ENCODE data around the gene INPP5J. TPM values are rescaled to one million over a fixed set of nuclear protein-coding genes. Genes with fewer than 3 reads are reported as not detected.

INPP5J gene
- total and polyA plus RNA-seq, 9 of the 15 experiments (the other 6 are each of a cell fraction or from before 2014, with no cell fraction given): 0.10 to 6.3 (median 4.8) TPM

DNA sequence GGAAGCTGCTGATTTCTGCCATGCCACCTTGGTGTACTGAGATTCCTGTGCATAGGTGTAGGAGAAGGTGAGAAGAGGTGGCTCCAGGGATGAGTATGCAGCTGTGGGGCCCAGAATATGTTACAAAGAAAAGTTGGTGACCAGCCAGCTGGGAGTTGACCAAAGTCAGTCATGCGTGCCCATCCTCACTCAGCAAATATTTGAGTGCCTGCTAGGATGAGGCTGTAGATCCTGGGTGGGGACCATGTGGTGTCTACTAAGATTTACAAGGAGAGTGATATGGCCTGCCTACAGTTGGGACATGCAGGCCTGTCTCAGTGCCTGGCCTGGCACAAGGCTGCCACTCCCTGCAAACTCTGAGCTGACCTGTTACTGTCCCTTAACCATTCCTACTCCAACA lies 56.6 kb downstream of the INPP5J start:
- Histone ChIP-seq H3K27ac (ENCODE audit: extremely low read depth, low read depth, low read length) (no peak overlapping the region), H3K79me2 (ENCODE audit: control insufficient read depth, insufficient read depth, low read length) (no peaks in the 10 kb centered on the region), H3K36me3 (ENCODE audit: control insufficient read depth, insufficient read depth, low read length) (0 out of 3 replicates have a peak, but pooled peaks cover 2% of the 10 kb centered on the region), H3K9ac (ENCODE audit: insufficient read depth in 1 of 2, low read depth in 2 of 2, low read length in 2 of 2) (no peak overlapping the region), H4K20me1 (replicated peaks; ENCODE audit: control insufficient read depth, insufficient read depth, low read length) (no peaks in the 10 kb centered on the region), H3K4me2 (ENCODE audit: insufficient read depth, low read length) (no peak overlapping the region), H3K27me3 (ENCODE audit: control insufficient read depth in 2 of 2, insufficient read depth in 2 of 2, low read length in 2 of 2) (no peaks in the 10 kb centered on the region), H3K4me3 (no peak overlapping the region), H2AFZ (ENCODE audit: low read depth, low read length) (no peak overlapping the region), H3K9me1 (ENCODE audit: control insufficient read depth, insufficient read depth, low read length) (no peaks in the 10 kb centered on the region), H3K9me3 (replicated peaks; ENCODE audit: control insufficient read depth, insufficient read depth, low read depth, low read length) (no peaks in the 10 kb centered on the region), H3K4me1 (replicated peaks in 1 of 2; ENCODE audit: control insufficient read depth in 2 of 2, insufficient read depth in 2 of 2, low read length in 2 of 2) (peaks cover 0 to 3% of the 10 kb centered on the region in 2 experiments; a peak in 3 of 5 replicates)
- TF ChIP-seq, protein P1, sequence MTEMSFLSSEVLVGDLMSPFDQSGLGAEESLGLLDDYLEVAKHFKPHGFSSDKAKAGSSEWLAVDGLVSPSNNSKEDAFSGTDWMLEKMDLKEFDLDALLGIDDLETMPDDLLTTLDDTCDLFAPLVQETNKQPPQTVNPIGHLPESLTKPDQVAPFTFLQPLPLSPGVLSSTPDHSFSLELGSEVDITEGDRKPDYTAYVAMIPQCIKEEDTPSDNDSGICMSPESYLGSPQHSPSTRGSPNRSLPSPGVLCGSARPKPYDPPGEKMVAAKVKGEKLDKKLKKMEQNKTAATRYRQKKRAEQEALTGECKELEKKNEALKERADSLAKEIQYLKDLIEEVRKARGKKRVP (CRISPR knock-in tag; IDR thresholded peaks at IDR 0.05): no peak
- TF ChIP-seq, protein P2, sequence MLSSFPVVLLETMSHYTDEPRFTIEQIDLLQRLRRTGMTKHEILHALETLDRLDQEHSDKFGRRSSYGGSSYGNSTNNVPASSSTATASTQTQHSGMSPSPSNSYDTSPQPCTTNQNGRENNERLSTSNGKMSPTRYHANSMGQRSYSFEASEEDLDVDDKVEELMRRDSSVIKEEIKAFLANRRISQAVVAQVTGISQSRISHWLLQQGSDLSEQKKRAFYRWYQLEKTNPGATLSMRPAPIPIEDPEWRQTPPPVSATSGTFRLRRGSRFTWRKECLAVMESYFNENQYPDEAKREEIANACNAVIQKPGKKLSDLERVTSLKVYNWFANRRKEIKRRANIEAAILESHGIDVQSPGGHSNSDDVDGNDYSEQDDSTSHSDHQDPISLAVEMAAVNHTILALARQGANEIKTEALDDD (IDR thresholded peaks at IDR 0.05): 0 out of 2 replicates have a peak, but pooled peaks have one; percentile 20
- DNase-seq (ENCODE audit: extremely low read depth in 1 of 4, low spot score in 3 of 4): no peak
- intact Hi-C loops (cut with micrococcal nuclease): no loop called here
- ChIA-PET CTCF (ENCODE audit: low intra/inter-chr PET ratio) (no interaction called here), POLR2A (no interaction called here)
- BruUV-seq (replicated peaks): no TSS peak
- no peak for ATAC-seq
- in situ Hi-C loops (cut with MboI): no loop called here
- WGBS (ENCODE audit: insufficient coverage, low coverage, missing lambda C conversion rate): 60% methylated on average over 1 of the region's 1 CpG
- FAIRE-seq: no peak

DNA sequence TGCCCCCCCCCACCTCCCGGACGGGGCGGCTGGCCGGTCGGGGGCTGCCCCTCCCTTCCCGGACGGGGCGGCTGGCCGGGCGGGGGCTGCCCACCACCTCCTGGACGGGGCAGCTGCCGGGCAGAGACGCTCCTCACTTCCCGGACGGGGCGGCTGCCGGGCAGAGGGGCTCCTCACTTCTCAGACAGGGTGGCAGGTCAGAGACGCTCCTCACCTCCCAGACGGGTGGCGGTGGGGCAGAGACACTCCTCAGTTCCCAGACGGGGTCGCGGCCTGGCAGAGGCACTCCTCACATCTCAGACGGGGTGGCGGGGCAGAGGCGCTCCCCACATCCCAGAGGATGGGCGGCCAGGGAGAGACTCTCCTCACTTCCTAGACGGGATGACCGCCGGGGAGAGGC lies 61.2 kb downstream of the INPP5J start:
- FAIRE-seq (no peak), DNase-seq (ENCODE audit: extremely low read depth in 1 of 4, low spot score in 3 of 4) (no peak), ATAC-seq (no peak)
- H3K4me2 ChIP-seq (ENCODE audit: insufficient read depth, low read length): no peak overlapping the region
- no peak overlapping the region for H3K4me3 ChIP-seq
- H2AFZ ChIP-seq (ENCODE audit: low read depth, low read length): no peak overlapping the region
- no peaks in the 10 kb centered on the region for H3K9me3 ChIP-seq (replicated peaks; ENCODE audit: control insufficient read depth, insufficient read depth, low read depth, low read length)
- peaks cover 7% of the 10 kb centered on the region; the same call in 1 of the 3 replicates for H3K36me3 ChIP-seq (ENCODE audit: control insufficient read depth, insufficient read depth, low read length)
- no peak overlapping the region for H3K9ac ChIP-seq (ENCODE audit: insufficient read depth in 1 of 2, low read depth in 2 of 2, low read length in 2 of 2)
- in situ Hi-C loops (cut with MboI) (no loop called here), intact Hi-C loops (cut with micrococcal nuclease) (no loop called here)
- no peaks in the 10 kb centered on the region for H3K79me2 ChIP-seq (ENCODE audit: control insufficient read depth, insufficient read depth, low read length)
- CTCF ChIA-PET (ENCODE audit: low intra/inter-chr PET ratio): no interaction called here
- H4K20me1 ChIP-seq (replicated peaks; ENCODE audit: control insufficient read depth, insufficient read depth, low read length): no peaks in the 10 kb centered on the region
- WGBS (ENCODE audit: insufficient coverage, low coverage, missing lambda C conversion rate): 0% methylated on average over 1 of the region's 30 CpGs
- BruUV-seq (replicated peaks): no TSS peak
- H3K4me1 ChIP-seq (replicated peaks in 1 of 2; ENCODE audit: control insufficient read depth in 2 of 2, insufficient read depth in 2 of 2, low read length in 2 of 2): peaks cover 0 to 3% of the 10 kb centered on the region in 2 experiments; a peak in 3 of 5 replicates
- no peak overlapping the region for H3K27ac ChIP-seq (ENCODE audit: extremely low read depth, low read depth, low read length)
- no peaks in the 10 kb centered on the region for H3K9me1 ChIP-seq (ENCODE audit: control insufficient read depth, insufficient read depth, low read length)
- POLR2A ChIA-PET: no interaction called here
- H3K27me3 ChIP-seq (ENCODE audit: control insufficient read depth in 2 of 2, insufficient read depth in 2 of 2, low read length in 2 of 2): no peaks in the 10 kb centered on the region
- TF ChIP-seq, protein P3, sequence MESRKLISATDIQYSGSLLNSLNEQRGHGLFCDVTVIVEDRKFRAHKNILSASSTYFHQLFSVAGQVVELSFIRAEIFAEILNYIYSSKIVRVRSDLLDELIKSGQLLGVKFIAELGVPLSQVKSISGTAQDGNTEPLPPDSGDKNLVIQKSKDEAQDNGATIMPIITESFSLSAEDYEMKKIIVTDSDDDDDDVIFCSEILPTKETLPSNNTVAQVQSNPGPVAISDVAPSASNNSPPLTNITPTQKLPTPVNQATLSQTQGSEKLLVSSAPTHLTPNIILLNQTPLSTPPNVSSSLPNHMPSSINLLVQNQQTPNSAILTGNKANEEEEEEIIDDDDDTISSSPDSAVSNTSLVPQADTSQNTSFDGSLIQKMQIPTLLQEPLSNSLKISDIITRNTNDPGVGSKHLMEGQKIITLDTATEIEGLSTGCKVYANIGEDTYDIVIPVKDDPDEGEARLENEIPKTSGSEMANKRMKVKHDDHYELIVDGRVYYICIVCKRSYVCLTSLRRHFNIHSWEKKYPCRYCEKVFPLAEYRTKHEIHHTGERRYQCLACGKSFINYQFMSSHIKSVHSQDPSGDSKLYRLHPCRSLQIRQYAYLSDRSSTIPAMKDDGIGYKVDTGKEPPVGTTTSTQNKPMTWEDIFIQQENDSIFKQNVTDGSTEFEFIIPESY (CRISPR knock-in tag; IDR thresholded peaks at IDR 0.05): no peak
- TF ChIP-seq, protein P4, sequence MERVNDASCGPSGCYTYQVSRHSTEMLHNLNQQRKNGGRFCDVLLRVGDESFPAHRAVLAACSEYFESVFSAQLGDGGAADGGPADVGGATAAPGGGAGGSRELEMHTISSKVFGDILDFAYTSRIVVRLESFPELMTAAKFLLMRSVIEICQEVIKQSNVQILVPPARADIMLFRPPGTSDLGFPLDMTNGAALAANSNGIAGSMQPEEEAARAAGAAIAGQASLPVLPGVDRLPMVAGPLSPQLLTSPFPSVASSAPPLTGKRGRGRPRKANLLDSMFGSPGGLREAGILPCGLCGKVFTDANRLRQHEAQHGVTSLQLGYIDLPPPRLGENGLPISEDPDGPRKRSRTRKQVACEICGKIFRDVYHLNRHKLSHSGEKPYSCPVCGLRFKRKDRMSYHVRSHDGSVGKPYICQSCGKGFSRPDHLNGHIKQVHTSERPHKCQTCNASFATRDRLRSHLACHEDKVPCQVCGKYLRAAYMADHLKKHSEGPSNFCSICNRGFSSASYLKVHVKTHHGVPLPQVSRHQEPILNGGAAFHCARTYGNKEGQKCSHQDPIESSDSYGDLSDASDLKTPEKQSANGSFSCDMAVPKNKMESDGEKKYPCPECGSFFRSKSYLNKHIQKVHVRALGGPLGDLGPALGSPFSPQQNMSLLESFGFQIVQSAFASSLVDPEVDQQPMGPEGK (CRISPR knock-in tag; IDR thresholded peaks at IDR 0.05; ENCODE audit: borderline replicate concordance): no peak
